Panc1 (cell line): ENCODE data around the gene CNGA2. TPM values are rescaled to one million over a fixed set of nuclear protein-coding genes. Genes with fewer than 3 reads are reported as not detected.

Experiments
- ATAC-seq: fragments of 200-7000 bp; cut with Tn5 transposase; 2 replicates; pipeline ENCODE4 v1.9.1; 2020; ENCODE audit warnings: mild to moderate bottlenecking, moderate library complexity
- Bru-seq: library from RNA; stranded (reverse); fragments of 400-500 nt; gene quantifications from one replicate; lab custom pipeline; 2021; lab: Mats Ljungman, UMichigan
- BruChase-seq, 2 experiments: library from RNA; stranded (reverse); fragments of 400-500 nt; gene quantifications; one replicate each; lab custom pipeline; 2021; lab: Mats Ljungman, UMichigan
- BruUV-seq: library from RNA; stranded (reverse); fragments of 400-500 nt; replicated peaks from 2 replicates; lab custom pipeline; 2021; lab: Mats Ljungman, UMichigan
- CTCF ChIA-PET: fragments of 300-600 bp; sonication (Branson Sonifier 250); formaldehyde crosslinking; loops from one replicate; lab custom pipeline; 2022; ENCODE audit warnings: antibody characterized with exemption; lab: Charles Lee
- POLR2A ChIA-PET: fragments of 300-600 bp; sonication (Branson Sonifier 250); formaldehyde crosslinking; loops from one replicate; lab custom pipeline; 2022; ENCODE audit warnings: antibody characterized with exemption; lab: Charles Lee
- DNase-seq: peaks from one replicate; pipeline ENCODE4 v3.0.0-alpha.2; 2010; ENCODE audit warnings: low read depth, low spot score
- H3K27ac ChIP-seq: 2 replicates; pipeline ENCODE4 v1.5.1; 2011; ENCODE audit warnings: mild to moderate bottlenecking, low read length, inconsistent platforms
- H3K27me3 ChIP-seq: fragments of 200-500 bp; sonication (Bioruptor generic); 2 replicates; pipeline ENCODE4 v1.6.0; 2014; ENCODE audit warnings: low read length, inconsistent platforms; ENCODE audit not compliant: control insufficient read depth, insufficient read depth
- H3K36me3 ChIP-seq: fragments of 200-500 bp; sonication (Bioruptor generic); 2 replicates; pipeline ENCODE4 v1.5.1; 2014; ENCODE audit warnings: inconsistent platforms, mild to moderate bottlenecking, low read length, moderate library complexity; ENCODE audit not compliant: control insufficient read depth, insufficient read depth
- H3K4me1 ChIP-seq: 2 replicates; pipeline ENCODE4 v1.5.1; 2011; ENCODE audit warnings: inconsistent platforms, mild to moderate bottlenecking, low read length, moderate library complexity; ENCODE audit not compliant: control insufficient read depth, insufficient read depth
- H3K4me3 ChIP-seq, 2 experiments: 2 replicates each; pipeline ENCODE4 v1.5.1; 2011 to 2012; ENCODE audit warnings: low read depth in 2 of 2, low read length in 2 of 2, mild to moderate bottlenecking in 2 of 2, inconsistent platforms in 1 of 2, moderate library complexity in 1 of 2
- H3K9me3 ChIP-seq: fragments of 200-500 bp; sonication (Bioruptor generic); 2 replicates; pipeline ENCODE4 v1.5.1; 2014; ENCODE audit warnings: low read depth, mild to moderate bottlenecking, inconsistent platforms, low read length, moderate library complexity; ENCODE audit not compliant: control insufficient read depth, insufficient read depth
- CTCF ChIP-seq: fragments of 450-650 bp; IDR thresholded peaks from 2 replicates; pipeline ENCODE4 v1.5.1; 2017; ENCODE audit warnings: mild to moderate bottlenecking
- POLR2AphosphoS5 ChIP-seq: IDR thresholded peaks from 2 replicates; pipeline ENCODE4 v1.6.1; 2012; ENCODE audit warnings: mild to moderate bottlenecking, low read depth, low read length, moderate library complexity
- REST ChIP-seq, 2 experiments: IDR thresholded peaks; 2 replicates each; pipeline ENCODE4 v1.6.1; 2011 to 2012; ENCODE audit warnings: low read depth in 2 of 2, control low read depth in 1 of 2, low read length in 1 of 2, mild to moderate bottlenecking in 1 of 2, moderate library complexity in 1 of 2; ENCODE audit not compliant: insufficient read depth in 1 of 2
- SIN3A ChIP-seq: IDR thresholded peaks from 2 replicates; pipeline ENCODE4 v1.6.1; 2012; ENCODE audit warnings: low read depth, mild to moderate bottlenecking, low read length, moderate library complexity, borderline replicate concordance; ENCODE audit not compliant: insufficient read depth
- TCF7L2 ChIP-seq: IDR thresholded peaks from 2 replicates; pipeline ENCODE4 v1.6.1; 2011; ENCODE audit warnings: mild to moderate bottlenecking, low read depth, low read length, inconsistent platforms
- in situ Hi-C: cut with HindIII; loops from 2 replicates; pipeline ENCODE4 v1.10.0; 2016; ENCODE audit warnings: low sequenced_read_pairs, low pct_unique_long_range_greater_than_20kb
- intact Hi-C: fragments of 100-400 bp; cut with micrococcal nuclease; formaldehyde crosslinking; loops from one replicate; pipeline ENCODE4 v1.10.0; 2022; ENCODE audit not compliant: unreplicated experiment
- long read RNA-seq: library from polyadenylated mRNA; unstranded; transcript quantifications from one replicate; pipeline ENCODE4 v2.0.0, GENCODE V29; 2021; ENCODE audit not compliant: unreplicated experiment
- polyA plus RNA-seq: library from polyadenylated mRNA; unstranded; fragments of >200 nt; gene quantifications from one replicate; pipeline ENCODE4 v1.2.1, GENCODE V29; 2012; ENCODE audit warnings: missing spikeins; ENCODE audit not compliant: insufficient read length
- total RNA-seq: library from RNA; stranded (reverse); gene quantifications from one replicate; pipeline ENCODE4 v1.2.1, GENCODE V29; 2021; ENCODE audit not compliant: unreplicated experiment

The CNGA2 gene
- not detected for total RNA-seq
- not detected for polyA plus RNA-seq
- Bru-seq, nascent RNA, result not detected
- not detected for BruChase-seq, experiment 1, labeled RNA remaining after a 2-hour chase
- not detected for BruChase-seq, experiment 2, labeled RNA remaining after a 6-hour chase
- long read RNA-seq, result 0 reads

GRCh38 chrX:151734446-151734845 lies at the start of gene CNGA2:
Gene CNGA2, plus strand, starts transcription at chrX:151734746. Its CDS starts 3,738 bp downstream, at chrX:151738484.
- no TSS peak for BruUV-seq
- intact Hi-C loops (no loop called here), in situ Hi-C loops (no loop called here)
- TF ChIP-seq REST (IDR thresholded peaks at IDR 0.05; ENCODE audit: insufficient read depth in 1 of 2, low read depth in 2 of 2, low read length in 1 of 2), result no peak
- TF ChIP-seq SIN3A, result no peak
- no peak for TF ChIP-seq CTCF
- no peak for TF ChIP-seq TCF7L2
- TF ChIP-seq POLR2AphosphoS5, result no peak
- no peaks in the 10 kb centered on the region for H3K4me1 ChIP-seq
- no peaks in the 10 kb centered on the region for H3K36me3 ChIP-seq
- POLR2A ChIA-PET, result no interaction called here
- H3K27me3 ChIP-seq, result no peaks in the 10 kb centered on the region; the same call in 1 of the 2 replicates
- H3K4me3 ChIP-seq, result no peak within 1 kb of the TSS
- ATAC-seq, result no peak
- no peak within 1 kb of the TSS for H3K27ac ChIP-seq
- H3K9me3 ChIP-seq, result no peaks in the 10 kb centered on the region
- CTCF ChIA-PET, result no interaction called here
- no peak for DNase-seq

GRCh38 chrX:151687635-151688034 lies 46.9 kb upstream of the CNGA2 start:
- no peaks in the 10 kb centered on the region for H3K9me3 ChIP-seq
- no peaks in the 10 kb centered on the region for H3K36me3 ChIP-seq
- ChIA-PET POLR2A (no interaction called here), CTCF (no interaction called here)
- no peak overlapping the region for H3K4me3 ChIP-seq
- H3K27ac ChIP-seq, result no peak overlapping the region
- intact Hi-C loops (no loop called here), in situ Hi-C loops (no loop called here)
- no peak for ATAC-seq
- H3K27me3 ChIP-seq, result no peaks in the 10 kb centered on the region; the same call in 1 of the 2 replicates
- no TSS peak for BruUV-seq
- TF ChIP-seq REST (IDR thresholded peaks at IDR 0.05; ENCODE audit: insufficient read depth in 1 of 2, low read depth in 2 of 2, low read length in 1 of 2), result no peak
- no peak for TF ChIP-seq CTCF
- no peak for TF ChIP-seq POLR2AphosphoS5
- no peak for TF ChIP-seq SIN3A
- no peak for TF ChIP-seq TCF7L2
- no peak for DNase-seq
- H3K4me1 ChIP-seq, result no peaks in the 10 kb centered on the region
